ENCODE results near the gene TRMT1.

The TRMT1 gene

DNA sequence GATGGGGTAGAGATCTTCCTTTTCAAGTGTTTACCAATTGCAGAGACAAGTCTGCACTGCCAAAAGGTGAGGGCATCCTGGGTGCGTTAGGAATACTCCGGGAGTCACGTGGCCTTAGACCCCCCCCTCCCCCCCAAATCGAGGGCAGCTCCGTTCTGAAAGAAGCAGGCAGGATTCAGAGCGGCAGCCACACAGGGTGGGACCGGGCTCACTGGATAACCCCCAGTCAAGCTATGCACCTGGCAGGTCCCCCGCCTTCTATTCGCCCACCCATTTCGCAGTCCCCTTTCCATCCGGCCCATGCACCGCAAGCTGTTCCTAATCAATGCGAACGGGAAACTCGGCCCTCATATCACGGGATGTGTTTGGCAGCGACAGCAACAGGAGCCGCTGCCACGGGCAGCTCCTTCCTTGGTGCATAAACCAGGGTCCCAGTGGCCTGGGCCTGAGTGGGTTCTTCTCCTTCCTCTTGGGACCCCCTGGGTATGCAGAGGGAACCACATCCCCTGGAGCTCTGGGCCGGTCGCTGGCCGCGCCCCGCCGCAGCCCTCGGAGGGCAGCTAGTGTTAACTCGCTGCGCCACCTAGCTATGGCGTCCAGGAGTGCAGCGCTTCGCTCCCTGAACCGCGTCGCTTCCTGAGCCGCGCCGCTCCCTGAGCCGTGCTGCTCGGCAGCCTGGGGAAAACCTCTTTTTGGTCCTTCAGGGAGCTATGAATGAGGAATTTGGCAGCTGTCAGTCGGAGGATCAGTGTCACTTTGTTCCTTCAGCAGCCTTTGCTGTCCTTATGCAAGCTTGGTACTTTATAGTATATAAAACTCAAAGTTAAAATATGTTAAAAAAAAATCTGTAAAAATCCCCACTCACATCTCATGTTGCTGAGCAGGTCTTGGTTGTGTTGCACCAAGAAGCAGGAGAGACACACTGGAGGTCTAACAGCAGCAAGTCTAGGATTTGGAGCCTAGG is 55.3 kb downstream of the TRMT1 start:
- Mint-ChIP-seq H3K36me3 (no peaks in the 10 kb centered on the region), H3K4me1 (peaks cover 7 to 13% of the 10 kb centered on the region in 2 donors), H3K27ac (no peak overlapping the region), H3K9me3 (no peaks in the 10 kb centered on the region), H3K27me3 (peaks cover 14 to 26% of the 10 kb centered on the region in 2 donors), H3K4me3 (peak overlapping the region; percentile 83 to 87)
- DNase-seq (peak; percentile 62), ATAC-seq (replicated peaks) (peak; percentile 95 to 97)

DNA sequence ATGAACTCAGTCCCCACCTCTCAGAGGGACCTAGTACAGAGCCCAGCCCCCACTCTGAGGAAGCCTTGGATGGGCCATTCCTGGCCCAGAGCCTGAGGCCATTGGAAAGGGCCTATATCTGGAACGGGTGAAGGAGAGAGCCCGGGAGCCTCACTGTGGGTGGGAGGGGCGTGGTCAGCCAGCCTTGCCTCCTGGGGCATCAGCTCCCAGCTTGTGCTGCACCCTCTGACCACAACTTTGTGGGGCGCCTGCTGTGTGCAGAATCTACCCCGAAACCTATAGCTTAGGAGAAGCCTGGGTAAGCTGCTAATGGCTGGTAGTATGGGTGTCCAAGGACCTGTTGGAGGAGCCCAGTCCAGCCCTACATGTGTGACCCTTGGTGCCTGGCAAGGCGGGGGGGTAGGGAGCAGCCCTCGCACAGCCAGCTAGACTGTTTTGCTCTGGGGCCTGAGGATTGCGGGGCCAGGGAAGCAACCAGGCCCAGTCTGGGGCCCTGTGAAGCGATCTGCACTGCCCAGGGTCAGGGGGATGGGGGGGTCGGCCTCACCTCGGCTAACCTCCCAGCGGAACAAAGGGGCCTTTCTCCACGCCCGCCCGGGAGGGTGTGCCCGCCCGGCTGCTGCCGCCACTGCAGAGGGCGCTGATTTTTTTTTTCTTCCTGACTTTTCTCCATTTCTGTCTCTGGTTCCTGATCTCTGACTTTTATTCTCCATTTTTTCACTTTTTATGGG is 56.1 kb downstream of the TRMT1 start:
- Mint-ChIP-seq H3K36me3 (no peaks in the 10 kb centered on the region), H3K27me3 (peaks cover 18 to 32% of the 10 kb centered on the region in 2 donors), H3K4me1 (peaks cover 7 to 13% of the 10 kb centered on the region in 2 donors), H3K9me3 (no peaks in the 10 kb centered on the region), H3K27ac (no peak overlapping the region), H3K4me3 (peak overlapping the region; percentile 83 to 87)
- no peak for DNase-seq
- ATAC-seq (replicated peaks), result no peak

DNA sequence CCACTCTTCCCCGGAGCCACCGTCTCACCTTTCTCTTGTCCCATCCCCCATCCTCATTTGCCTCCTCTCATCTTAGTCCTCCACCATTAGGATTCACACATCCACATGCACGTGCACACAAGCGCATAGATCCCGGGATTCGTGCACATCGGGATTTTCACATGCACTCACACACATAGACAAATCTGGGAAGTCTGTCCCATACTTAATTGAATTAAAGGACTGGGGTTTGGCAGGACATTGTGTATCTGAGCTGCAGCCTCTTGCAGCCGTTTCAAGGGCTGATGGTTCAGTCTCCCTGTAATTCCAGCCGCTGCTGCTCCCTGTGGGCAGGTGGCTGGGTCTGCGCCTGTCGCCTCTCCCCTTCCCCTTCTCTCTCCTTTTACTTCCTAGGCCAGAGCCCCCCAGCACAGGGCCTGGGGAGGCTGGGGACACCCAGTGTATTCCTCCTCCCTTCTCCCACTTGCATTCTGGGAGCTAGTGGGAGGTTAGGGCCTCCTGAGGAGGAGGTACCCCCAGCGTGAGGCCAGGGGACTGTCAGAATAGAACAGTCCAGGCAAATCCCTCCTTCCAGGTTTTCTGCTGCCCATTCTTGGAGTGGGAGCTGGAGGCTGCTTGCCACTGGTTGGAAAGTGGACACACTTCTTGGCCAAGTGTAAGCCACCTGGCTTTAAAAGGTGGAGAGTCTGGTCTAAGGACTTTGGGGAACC is 57.4 kb downstream of the TRMT1 start:
- H3K4me3 Mint-ChIP-seq, result no peak overlapping the region
- H3K9me3 Mint-ChIP-seq, result no peaks in the 10 kb centered on the region
- H3K4me1 Mint-ChIP-seq, result peaks cover 7 to 13% of the 10 kb centered on the region in 2 donors
- no peak for DNase-seq
- ATAC-seq (replicated peaks), result no peak
- no peaks in the 10 kb centered on the region for H3K36me3 Mint-ChIP-seq
- peaks cover 18 to 34% of the 10 kb centered on the region in 2 donors for H3K27me3 Mint-ChIP-seq
- peak overlapping the region; percentile 52 for H3K27ac Mint-ChIP-seq

DNA sequence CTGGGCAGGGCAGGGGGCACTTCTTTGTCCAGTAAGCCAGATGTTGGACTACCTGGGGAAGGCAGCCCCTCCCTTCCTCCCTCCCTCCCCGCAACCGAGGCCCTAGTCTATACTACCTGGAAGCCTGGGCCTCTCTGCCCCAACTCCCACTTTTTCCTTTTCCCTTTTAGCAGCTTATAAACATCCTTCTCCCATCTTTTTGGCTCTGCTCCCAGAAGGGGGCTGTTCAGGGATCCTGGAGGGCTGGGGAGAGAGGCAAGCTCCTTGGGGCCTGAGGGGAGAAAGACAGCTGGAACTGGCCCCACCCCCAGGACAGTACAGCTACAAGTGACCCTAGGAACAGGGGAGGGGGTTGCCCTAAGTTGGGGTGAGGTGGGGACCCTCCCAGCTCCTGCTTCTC is 58.8 kb downstream of the TRMT1 start:
- H3K27me3 Mint-ChIP-seq, result peaks cover 21 to 48% of the 10 kb centered on the region in 2 donors
- DNase-seq (no peak), ATAC-seq (replicated peaks) (no peak)
- H3K9me3 Mint-ChIP-seq, result no peaks in the 10 kb centered on the region
- no peak overlapping the region for H3K4me3 Mint-ChIP-seq
- no peak overlapping the region for H3K27ac Mint-ChIP-seq
- no peaks in the 10 kb centered on the region for H3K36me3 Mint-ChIP-seq
- peaks cover 7 to 13% of the 10 kb centered on the region in 2 donors for H3K4me1 Mint-ChIP-seq

DNA sequence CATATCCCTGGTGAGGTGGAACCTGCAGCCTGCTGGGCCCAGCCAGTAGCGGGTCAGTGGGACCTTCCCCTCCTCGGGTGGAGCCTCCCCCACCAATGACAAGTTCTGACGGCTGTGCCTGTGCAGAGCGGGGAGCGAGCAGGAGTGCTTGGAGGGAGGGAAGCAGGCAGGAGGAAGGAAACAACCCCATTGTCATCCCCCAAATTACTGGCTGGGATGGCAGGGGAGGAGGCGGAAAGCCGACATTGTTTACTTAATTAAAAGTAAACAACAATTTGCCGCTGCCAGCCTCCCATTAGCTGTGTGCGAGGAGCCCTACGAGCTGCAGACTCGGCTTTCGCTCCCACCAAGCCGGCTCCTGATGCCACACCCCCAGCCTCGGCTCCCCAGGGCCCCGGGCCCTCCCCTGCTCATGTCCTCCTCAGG is 59.4 kb downstream of the TRMT1 start:
- no peaks in the 10 kb centered on the region for H3K36me3 Mint-ChIP-seq
- peaks cover 7 to 13% of the 10 kb centered on the region in 2 donors for H3K4me1 Mint-ChIP-seq
- DNase-seq (no peak), ATAC-seq (replicated peaks) (no peak)
- H3K4me3 Mint-ChIP-seq, result no peak overlapping the region
- no peaks in the 10 kb centered on the region for H3K9me3 Mint-ChIP-seq
- H3K27ac Mint-ChIP-seq, result no peak overlapping the region
- peaks cover 24 to 53% of the 10 kb centered on the region in 2 donors for H3K27me3 Mint-ChIP-seq

DNA sequence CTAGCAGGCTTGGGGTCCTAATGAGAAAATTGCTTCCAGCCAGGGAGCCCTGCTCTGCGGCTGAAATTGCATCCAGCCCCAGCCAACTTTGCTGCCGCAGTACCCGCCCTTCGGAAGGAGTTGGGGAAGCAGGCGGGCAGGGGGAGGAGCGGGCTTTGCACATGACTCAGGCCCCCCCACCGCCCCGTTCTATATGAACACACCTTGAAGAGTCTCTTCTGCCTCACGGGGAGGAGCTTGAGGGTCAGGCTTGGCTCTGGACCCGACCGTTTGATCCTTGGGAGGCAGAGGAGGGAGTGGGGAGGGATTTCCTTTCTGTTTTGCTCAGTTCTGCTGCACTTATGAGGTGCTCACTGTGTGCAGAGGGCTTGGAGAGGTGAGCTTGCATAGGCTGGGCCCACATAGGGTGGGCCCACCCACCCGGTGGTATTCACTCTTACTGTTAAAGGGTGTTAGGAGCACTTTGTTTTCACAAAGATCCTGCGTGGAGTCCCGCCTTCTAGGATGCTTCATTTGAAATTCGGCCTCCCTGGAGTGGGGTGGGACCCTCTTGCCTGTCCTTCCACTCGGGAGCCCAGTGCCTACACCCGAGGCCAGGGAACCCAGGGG is 60.4 kb downstream of the TRMT1 start:
- ATAC-seq (replicated peaks) (no peak), DNase-seq (no peak)
- H3K27me3 Mint-ChIP-seq, result peaks cover 31 to 59% of the 10 kb centered on the region in 2 donors
- H3K9me3 Mint-ChIP-seq, result no peaks in the 10 kb centered on the region
- H3K36me3 Mint-ChIP-seq, result no peaks in the 10 kb centered on the region
- H3K4me1 Mint-ChIP-seq, result peaks cover 10 to 18% of the 10 kb centered on the region in 2 donors
- no peak overlapping the region for H3K4me3 Mint-ChIP-seq
- H3K27ac Mint-ChIP-seq, result no peak overlapping the region

DNA sequence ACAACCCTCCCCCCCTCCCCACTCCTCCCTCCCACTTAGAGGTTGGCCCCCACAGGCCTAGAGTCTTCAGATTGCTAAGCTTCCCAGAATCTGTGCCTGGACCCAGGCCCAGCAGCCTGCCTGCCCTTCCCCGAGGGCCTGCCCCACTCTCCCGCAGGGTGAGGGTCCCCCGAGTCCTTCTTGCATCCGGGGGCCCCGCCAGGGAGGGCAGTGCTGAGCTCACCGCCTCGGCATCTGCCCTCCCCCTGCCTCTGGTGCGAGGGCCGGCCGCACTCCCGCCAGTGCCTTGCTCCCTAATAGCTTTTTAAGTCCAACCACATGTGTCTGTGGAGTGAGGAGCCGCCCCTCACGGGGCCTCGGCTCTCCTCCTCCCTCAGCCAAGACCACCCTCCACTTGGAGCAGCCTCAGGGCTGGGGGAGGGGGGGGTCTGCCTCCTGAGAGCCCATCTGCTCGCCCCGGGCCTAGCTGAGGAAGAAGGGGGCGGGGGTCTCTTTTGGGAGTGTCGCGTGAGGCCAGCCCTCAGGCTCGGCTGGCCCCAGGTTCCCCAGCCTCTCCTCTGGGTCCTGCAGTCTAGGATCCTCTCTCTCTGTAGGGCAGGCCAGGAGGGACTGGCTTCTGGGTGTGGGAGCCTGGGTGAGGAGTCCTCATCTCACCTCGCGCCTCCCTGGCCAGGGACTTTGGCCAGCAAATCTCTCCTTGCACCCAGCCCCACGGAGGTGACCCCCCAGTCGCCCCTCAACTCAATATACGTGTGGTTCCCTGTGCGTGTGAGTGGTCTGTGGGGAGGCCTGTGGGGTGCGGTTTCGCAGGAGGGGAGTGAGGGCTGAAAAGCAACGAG is 61.1 kb downstream of the TRMT1 start:
- H3K27me3 Mint-ChIP-seq, result peaks cover 31 to 59% of the 10 kb centered on the region in 2 donors
- H3K9me3 Mint-ChIP-seq, result no peaks in the 10 kb centered on the region
- no peak overlapping the region for H3K27ac Mint-ChIP-seq
- H3K36me3 Mint-ChIP-seq, result no peaks in the 10 kb centered on the region
- H3K4me3 Mint-ChIP-seq, result no peak overlapping the region
- DNase-seq, result no peak
- H3K4me1 Mint-ChIP-seq, result peaks cover 7 to 14% of the 10 kb centered on the region in 2 donors
- ATAC-seq (replicated peaks), result no peak
